IMR-90 (cell line): Measurements from ENCODE around the gene ARL9. TPM values are rescaled to one million over a fixed set of nuclear protein-coding genes. Genes with fewer than 3 reads are reported as not detected.

Experiments
- ATAC-seq: fragments of 200-7000 bp; cut with Tn5 transposase; 2 replicates; pipeline ENCODE4 v1.9.1; 2020; ENCODE audit warnings: low read depth, mild to moderate bottlenecking, moderate library complexity
- BruUV-seq: library from RNA; stranded (reverse); fragments of 400-500 nt; replicated peaks from 2 replicates; lab custom pipeline; 2021; lab: Mats Ljungman, UMichigan
- CTCF ChIA-PET: fragments of 300-600 bp; formaldehyde crosslinking; extraction: SDS; loops from one replicate; lab custom pipeline; 2021; ENCODE audit warnings: antibody characterized with exemption; lab: Yijun Ruan, JAX
- POLR2A ChIA-PET: fragments of 300-600 bp; sonication (Branson Sonifier 250); formaldehyde crosslinking; loops from one replicate; lab custom pipeline; 2022; ENCODE audit warnings: antibody characterized with exemption; ENCODE audit not compliant: unreplicated experiment; lab: Charles Lee
- DNase-seq: peaks from one replicate; pipeline ENCODE4 v3.0.0; 2013
- H2AFZ ChIP-seq: replicated peaks from 2 replicates; pipeline ENCODE3; 2013; ENCODE audit warnings: low read length, mild to moderate bottlenecking; ENCODE audit not compliant: poor library complexity
- H2AK5ac ChIP-seq: 2 replicates; pipeline ENCODE4 v1.6.1; 2013; ENCODE audit warnings: low read depth, low read length, inconsistent platforms
- H2AK9ac ChIP-seq: replicated peaks from 2 replicates; pipeline ENCODE3; 2013; ENCODE audit warnings: mild to moderate bottlenecking, low read depth, low read length, moderate library complexity; ENCODE audit not compliant: poor library complexity
- H2BK120ac ChIP-seq: 2 replicates; pipeline ENCODE4 v1.6.1; 2013; ENCODE audit warnings: low read depth, low read length, inconsistent platforms
- H2BK15ac ChIP-seq: 3 replicates; pipeline ENCODE4 v1.6.1; 2013; ENCODE audit warnings: low read depth, low read length, inconsistent platforms
- H2BK20ac ChIP-seq: 2 replicates; pipeline ENCODE4 v1.6.1; 2013; ENCODE audit warnings: low read depth, mild to moderate bottlenecking, inconsistent platforms, low read length, moderate library complexity
- H2BK5ac ChIP-seq: 2 replicates; pipeline ENCODE4 v1.6.1; 2013; ENCODE audit warnings: mild to moderate bottlenecking, low read depth, low read length, inconsistent platforms; ENCODE audit not compliant: poor library complexity, severe bottlenecking
- H3K14ac ChIP-seq: replicated peaks from 2 replicates; pipeline ENCODE4 v1.6.1; 2013; ENCODE audit warnings: low read depth, low read length, inconsistent platforms
- H3K18ac ChIP-seq: 2 replicates; pipeline ENCODE4 v1.6.1; 2013; ENCODE audit warnings: low read depth, low read length, control low read depth
- H3K23ac ChIP-seq: 2 replicates; pipeline ENCODE4 v1.6.1; 2013; ENCODE audit warnings: low read depth, low read length, inconsistent platforms
- H3K27ac ChIP-seq: 2 replicates; pipeline ENCODE4 v1.5.1; 2013; ENCODE audit warnings: mild to moderate bottlenecking, control low read depth, low read length; ENCODE audit not compliant: insufficient read depth
- H3K27me3 ChIP-seq: 2 replicates; pipeline ENCODE4 v1.6.1; 2013; ENCODE audit warnings: low read length; ENCODE audit not compliant: control insufficient read depth, insufficient read depth
- H3K36me3 ChIP-seq: 2 replicates; pipeline ENCODE4 v1.6.1; 2013; ENCODE audit warnings: low read length, mixed read lengths; ENCODE audit not compliant: control insufficient read depth, insufficient read depth
- H3K4ac ChIP-seq: 2 replicates; pipeline ENCODE4 v1.6.1; 2013; ENCODE audit warnings: low read depth, low read length, inconsistent platforms
- H3K4me1 ChIP-seq: 2 replicates; pipeline ENCODE4 v1.6.1; 2013; ENCODE audit warnings: low read length, mixed read lengths; ENCODE audit not compliant: control insufficient read depth, insufficient read depth
- H3K4me2 ChIP-seq: 2 replicates; pipeline ENCODE4 v1.6.1; 2013; ENCODE audit warnings: low read depth, mild to moderate bottlenecking, control low read depth, low read length, moderate library complexity
- H3K4me3 ChIP-seq: 2 replicates; pipeline ENCODE4 v1.5.1; 2013; ENCODE audit warnings: low read depth, mild to moderate bottlenecking, control low read depth, low read length, moderate library complexity; ENCODE audit not compliant: insufficient read depth
- H3K56ac ChIP-seq: 2 replicates; pipeline ENCODE4 v1.6.1; 2013; ENCODE audit warnings: low read length, inconsistent platforms; ENCODE audit not compliant: insufficient read depth; ENCODE audit errors: extremely low read depth
- H3K79me1 ChIP-seq, 2 experiments: 2 replicates each; pipeline ENCODE4 v1.6.1; 2013; ENCODE audit warnings: low read length in 2 of 2, inconsistent platforms in 1 of 2, low read depth in 1 of 2
- H3K9ac ChIP-seq: 2 replicates; pipeline ENCODE4 v1.6.1; 2013; ENCODE audit warnings: low read depth, low read length, control low read depth
- H3K9me1 ChIP-seq: 2 replicates; pipeline ENCODE4 v1.6.1; 2013; ENCODE audit warnings: low read length, inconsistent platforms; ENCODE audit not compliant: insufficient read depth
- H3K9me3 ChIP-seq: 2 replicates; pipeline ENCODE4 v1.6.1; 2013; ENCODE audit warnings: low read length; ENCODE audit not compliant: control insufficient read depth, insufficient read depth
- H4K20me1 ChIP-seq: 2 replicates; pipeline ENCODE4 v1.6.1; 2013; ENCODE audit warnings: low read length, inconsistent platforms; ENCODE audit not compliant: insufficient read depth
- H4K5ac ChIP-seq: 2 replicates; pipeline ENCODE4 v1.6.1; 2013; ENCODE audit warnings: mild to moderate bottlenecking, low read depth, low read length, control low read depth
- H4K8ac ChIP-seq, 2 experiments: 2 replicates each; pipeline ENCODE4 v1.6.1; 2013; ENCODE audit warnings: low read depth in 2 of 2, low read length in 2 of 2, control low read depth in 1 of 2, inconsistent platforms in 1 of 2
- H4K91ac ChIP-seq: 2 replicates; pipeline ENCODE4 v1.6.1; 2013; ENCODE audit warnings: low read depth, low read length, inconsistent platforms; ENCODE audit not compliant: insufficient read depth
- CHD1 ChIP-seq: IDR thresholded peaks from 2 replicates; pipeline ENCODE4 v1.6.1; 2012; ENCODE audit warnings: low read depth, low read length, improper control_type of control experiment
- MXI1 ChIP-seq: IDR thresholded peaks from 2 replicates; pipeline ENCODE4 v1.6.1; 2012; ENCODE audit warnings: low read depth, mild to moderate bottlenecking, low read length, moderate library complexity, borderline replicate concordance
- WGBS, 2 experiments: methylation state at CpG; one replicate each; pipeline versions ENCODE4 v1.1.5 to v1.1.7; 2013; ENCODE audit warnings: missing lambda C conversion rate in 2 of 2; ENCODE audit not compliant: insufficient read length in 1 of 2; ENCODE audit errors: extremely low coverage in 2 of 2; 5-methylcytosine and 5-hydroxymethylcytosine counted together
- dilution Hi-C: fragments of 300-500 bp; cut with HindIII; formaldehyde crosslinking; loops from one replicate; pipeline ENCODE4 v1.14.3; 2018; ENCODE audit warnings: low sequenced_read_pairs; ENCODE audit not compliant: unreplicated experiment
- in situ Hi-C: fragments of 300-500 bp; cut with MboI; formaldehyde crosslinking; loops from 3 replicates; pipeline ENCODE4 v1.14.3; 2019; ENCODE audit warnings: low sequenced_read_pairs, inconsistent platforms, mixed read lengths
- intact Hi-C: fragments of 100-400 bp; cut with micrococcal nuclease; formaldehyde crosslinking; loops from 2 replicates; pipeline ENCODE4 v1.10.0; 2022
- polyA plus RNA-seq, 3 experiments: library from polyadenylated mRNA; depleted of rRNA; stranded (reverse); fragments of >200 nt; gene quantifications; 2 replicates each; pipeline ENCODE4 v1.2.3, GENCODE V29; 2012; ENCODE audit warnings: low replicate concordance in 1 of 3
- total RNA-seq: library from RNA; depleted of rRNA; stranded (reverse); fragments of >200 nt; gene quantifications from 2 replicates; pipeline ENCODE4 v1.2.3, GENCODE V29; 2012; rRNA removed

ARL9 gene
- total and polyA plus RNA-seq, 2 of the 4 experiments (the other 2 are of a cell fraction), result 0.18 to 0.51 TPM

DNA sequence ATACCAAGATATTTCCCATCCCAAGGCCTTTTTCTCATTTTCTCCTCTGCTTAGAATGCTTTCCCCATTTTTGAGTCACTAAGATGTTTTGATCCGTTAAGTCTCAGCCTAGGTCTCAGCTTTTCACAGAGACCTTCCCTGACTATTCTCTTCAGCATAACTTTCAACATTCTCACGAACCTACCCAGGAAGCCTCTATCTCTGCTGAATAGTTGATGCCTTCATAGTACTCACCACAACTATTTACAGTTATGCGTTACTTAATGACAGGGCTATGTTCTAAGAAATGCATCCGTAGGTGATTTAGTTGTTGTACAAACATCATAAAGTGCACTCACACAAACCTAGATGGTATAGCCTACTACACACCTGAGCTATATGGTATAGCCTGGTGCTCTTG is 64.5 kb downstream of the ARL9 start:
- TF ChIP-seq MXI1, result no peak
- TF ChIP-seq CHD1, result no peak
- no peak overlapping the region for H3K9ac ChIP-seq
- no peak overlapping the region for H4K91ac ChIP-seq
- 66% methylated on average over 2 of the region's 4 CpGs; no CpG with 5 or more reads in 1 of the 2 experiments for WGBS, 2 experiments
- POLR2A ChIA-PET, result no interaction called here
- dilution Hi-C loops (no loop called here), in situ Hi-C loops (no loop called here), intact Hi-C loops (no loop called here)
- no peak overlapping the region for H2AFZ ChIP-seq
- H3K56ac ChIP-seq, result no peak overlapping the region
- ATAC-seq, result no peak
- DNase-seq, result peak; percentile 47
- no peaks in the 10 kb centered on the region for H3K36me3 ChIP-seq
- H3K4me2 ChIP-seq, result no peak overlapping the region
- no peak overlapping the region for H2AK5ac ChIP-seq
- no peak overlapping the region for H3K27ac ChIP-seq
- H2BK20ac ChIP-seq, result no peak overlapping the region
- no peak overlapping the region for H4K5ac ChIP-seq
- H3K9me1 ChIP-seq, result no peaks in the 10 kb centered on the region
- no peak overlapping the region for H2BK5ac ChIP-seq
- no peak overlapping the region for H3K18ac ChIP-seq
- H3K4me3 ChIP-seq, result no peak overlapping the region
- H3K79me1 ChIP-seq, result no peaks in the 10 kb centered on the region
- no peaks in the 10 kb centered on the region for H3K9me3 ChIP-seq
- CTCF ChIA-PET, result interaction anchor here (1.1 kb wide), 1 partner anchor 10 kb away, joined by 3 read pairs; no protein-coding TSS in a partner anchor
- no peak overlapping the region for H4K8ac ChIP-seq
- no peaks in the 10 kb centered on the region for H3K4me1 ChIP-seq
- H4K20me1 ChIP-seq, result no peaks in the 10 kb centered on the region
- no peak overlapping the region for H3K23ac ChIP-seq
- no peak overlapping the region for H3K4ac ChIP-seq
- no peak overlapping the region for H2BK120ac ChIP-seq
- no peak overlapping the region for H2BK15ac ChIP-seq
- no peaks in the 10 kb centered on the region for H3K27me3 ChIP-seq
- H3K14ac ChIP-seq, result no peak overlapping the region
- H2AK9ac ChIP-seq, result no peak overlapping the region
- BruUV-seq, result no TSS peak

Other genes starting within 250 kb of the ARL9 start
- gene AASDH, start 118.3 kb upstream of the ARL9 start, total RNA-seq, result 12.0 and 13.1 TPM in 2 replicates
- 3.5 and 4.7 TPM in 2 replicates for gene AASDH, start 118.3 kb upstream of the ARL9 start, polyA plus RNA-seq (2012; rRNA removed)
- gene PPAT, start 70.2 kb upstream of the ARL9 start, total RNA-seq, result 21.1 and 32.2 TPM in 2 replicates
- 5.9 and 7.0 TPM in 2 replicates for gene PPAT, start 70.2 kb upstream of the ARL9 start, polyA plus RNA-seq (2012; rRNA removed)
- gene PAICS, start 69.5 kb upstream of the ARL9 start, total RNA-seq, result 47.9 and 76.9 TPM in 2 replicates
- gene PAICS, start 69.5 kb upstream of the ARL9 start, polyA plus RNA-seq (2012; rRNA removed), result 86.6 and 109 TPM in 2 replicates
- 123 and 197 TPM in 2 replicates for gene SRP72, start 38.2 kb upstream of the ARL9 start, total RNA-seq
- gene SRP72, start 38.2 kb upstream of the ARL9 start, polyA plus RNA-seq (2012; rRNA removed), result 72.7 and 73.8 TPM in 2 replicates
- gene HOPX, start 175.5 kb downstream of the ARL9 start, total RNA-seq, result 1.3 and 1.7 TPM in 2 replicates
- 1.7 and 2.0 TPM in 2 replicates for gene HOPX, start 175.5 kb downstream of the ARL9 start, polyA plus RNA-seq (2012; rRNA removed)